ENCODE measurements around the gene IFFO2. TPM values are rescaled to one million over a fixed set of nuclear protein-coding genes. Genes with fewer than 3 reads are reported as not detected.

Gene IFFO2
- total RNA-seq, 1 experiment from 2014 or later = 11.7 TPM

DNA sequence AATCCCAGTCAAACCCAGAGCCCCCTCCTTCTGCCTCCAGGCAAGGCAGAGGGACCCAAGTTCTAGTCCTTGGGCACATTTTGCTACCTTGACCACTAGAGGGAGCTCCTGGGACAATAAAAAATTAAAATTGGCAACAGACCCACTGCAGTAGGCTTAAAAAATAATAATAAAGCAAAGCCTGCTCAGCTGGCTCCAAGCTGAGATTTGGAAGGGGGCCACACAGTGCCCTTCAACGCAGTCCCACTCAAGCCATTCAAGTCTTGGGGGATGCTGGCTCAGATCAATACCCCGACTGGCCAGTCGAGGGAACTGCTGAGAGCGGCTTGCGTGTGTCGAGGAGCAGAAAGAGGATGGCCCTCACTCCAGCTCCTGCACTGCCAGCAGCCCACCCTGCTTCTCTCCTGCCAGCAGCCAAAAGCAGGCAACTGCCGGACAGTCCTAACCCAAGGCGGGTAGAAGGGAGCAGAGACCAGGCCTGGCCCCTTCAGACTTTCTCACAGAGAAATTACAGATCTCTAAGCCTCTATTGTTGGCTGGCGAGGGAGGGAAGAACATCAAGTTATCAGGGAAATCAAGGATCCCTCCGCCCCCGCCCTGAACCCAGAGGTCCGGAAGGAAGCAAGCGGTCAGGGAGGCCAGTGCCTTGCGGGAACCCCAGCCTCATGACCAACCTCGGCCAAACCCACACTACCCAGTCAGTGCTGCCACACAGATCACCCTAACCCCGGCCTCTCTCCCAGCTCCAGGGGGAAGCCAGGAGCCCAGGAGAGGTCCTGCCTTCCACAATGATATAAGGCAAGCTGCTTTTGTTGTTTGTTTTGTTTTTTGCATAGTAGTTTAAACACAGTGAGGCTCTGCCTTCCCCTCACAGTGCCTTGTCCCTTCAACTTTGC is 49.2 kb downstream of the IFFO2 start:
- ChIA-PET CTCF (interaction anchor here (0.7 to 1.4 kb wide), 6 partner anchors 15 to 328 kb away, joined by 3 to 5 read pairs (median 4); partner anchors contain the start of gene IFFO2), POLR2A (ENCODE audit: unreplicated experiment) (no interaction called here)
- Histone ChIP-seq H3K36me3 (ENCODE audit: low read depth) (no peaks in the 10 kb centered on the region), H3K4me3 (no peak overlapping the region), H3K4me2 (no peak overlapping the region), H3F3A (ENCODE audit: insufficient read depth, low read depth) (peaks cover 14% of the 10 kb centered on the region), H3K9me2 (ENCODE audit: insufficient read depth) (no peaks in the 10 kb centered on the region), H3K9me3 (ENCODE audit: insufficient read depth, low read depth) (no peaks in the 10 kb centered on the region), H3K79me2 (ENCODE audit: low read depth) (no peaks in the 10 kb centered on the region), H3K27ac (no peak overlapping the region), H2AFZ (no peak overlapping the region), H3K27me3 (ENCODE audit: insufficient read depth, low read depth) (no peaks in the 10 kb centered on the region), H3K4me1 (replicated peaks; ENCODE audit: insufficient read depth) (peaks cover 14% of the 10 kb centered on the region), H4K20me1 (ENCODE audit: insufficient read depth) (no peaks in the 10 kb centered on the region)
- intact Hi-C loops (cut with micrococcal nuclease; ENCODE audit: unreplicated experiment) = loop anchor here (1.0 to 10.0 kb wide), 2 partner anchors 48 to 189 kb away; partner anchors contain the start of gene IFFO2
- TF ChIP-seq, protein P1, sequence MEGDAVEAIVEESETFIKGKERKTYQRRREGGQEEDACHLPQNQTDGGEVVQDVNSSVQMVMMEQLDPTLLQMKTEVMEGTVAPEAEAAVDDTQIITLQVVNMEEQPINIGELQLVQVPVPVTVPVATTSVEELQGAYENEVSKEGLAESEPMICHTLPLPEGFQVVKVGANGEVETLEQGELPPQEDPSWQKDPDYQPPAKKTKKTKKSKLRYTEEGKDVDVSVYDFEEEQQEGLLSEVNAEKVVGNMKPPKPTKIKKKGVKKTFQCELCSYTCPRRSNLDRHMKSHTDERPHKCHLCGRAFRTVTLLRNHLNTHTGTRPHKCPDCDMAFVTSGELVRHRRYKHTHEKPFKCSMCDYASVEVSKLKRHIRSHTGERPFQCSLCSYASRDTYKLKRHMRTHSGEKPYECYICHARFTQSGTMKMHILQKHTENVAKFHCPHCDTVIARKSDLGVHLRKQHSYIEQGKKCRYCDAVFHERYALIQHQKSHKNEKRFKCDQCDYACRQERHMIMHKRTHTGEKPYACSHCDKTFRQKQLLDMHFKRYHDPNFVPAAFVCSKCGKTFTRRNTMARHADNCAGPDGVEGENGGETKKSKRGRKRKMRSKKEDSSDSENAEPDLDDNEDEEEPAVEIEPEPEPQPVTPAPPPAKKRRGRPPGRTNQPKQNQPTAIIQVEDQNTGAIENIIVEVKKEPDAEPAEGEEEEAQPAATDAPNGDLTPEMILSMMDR (conservative IDR thresholded peaks at IDR 0.05) = peak; percentile 89
- no peak for TF ChIP-seq EZH2 (IDR thresholded peaks at IDR 0.05; ENCODE audit: low read depth)
- no TSS peak for BruUV-seq (replicated peaks)
- peak in 1 of 2 experiments; percentile 54 for DNase-seq

DNA sequence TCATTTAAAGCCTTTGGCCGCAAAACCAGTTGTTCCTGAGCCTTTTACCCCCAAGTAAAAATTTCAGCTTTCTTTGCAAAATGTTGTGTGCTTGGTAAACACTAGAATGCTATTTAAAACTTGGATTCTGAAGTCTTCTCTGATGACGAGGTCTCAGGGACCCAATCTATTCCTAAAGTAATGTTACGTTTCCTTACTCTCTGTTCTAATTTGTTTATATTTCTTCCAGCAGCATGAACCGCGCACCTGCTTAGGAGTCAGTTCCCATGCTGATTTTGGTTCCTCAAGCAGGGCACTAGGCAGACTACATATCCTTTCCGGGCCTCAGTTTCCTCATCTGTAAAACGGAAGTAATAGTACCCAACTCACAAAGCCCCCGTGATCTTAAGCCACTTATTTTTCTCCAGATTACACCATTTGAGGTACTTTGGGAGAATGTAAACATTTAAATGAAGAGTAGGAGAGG is 53.2 kb downstream of the IFFO2 start:
- Histone ChIP-seq H3K79me2 (ENCODE audit: low read depth) (no peaks in the 10 kb centered on the region), H3K9me3 (ENCODE audit: insufficient read depth, low read depth) (no peaks in the 10 kb centered on the region), H3K4me2 (peak overlapping the region; percentile 83), H3K36me3 (ENCODE audit: low read depth) (no peaks in the 10 kb centered on the region), H3F3A (ENCODE audit: insufficient read depth, low read depth) (peaks cover 14% of the 10 kb centered on the region), H3K4me3 (peak overlapping the region; percentile 77; the same call in 1 of the 2 replicates), H3K27ac (peak overlapping the region; percentile 91), H4K20me1 (ENCODE audit: insufficient read depth) (no peaks in the 10 kb centered on the region), H3K4me1 (replicated peaks; ENCODE audit: insufficient read depth) (peaks cover 20% of the 10 kb centered on the region), H3K27me3 (ENCODE audit: insufficient read depth, low read depth) (no peaks in the 10 kb centered on the region), H3K9me2 (ENCODE audit: insufficient read depth) (no peaks in the 10 kb centered on the region), H2AFZ (peak overlapping the region; percentile 83)
- intact Hi-C loops (cut with micrococcal nuclease; ENCODE audit: unreplicated experiment) = loop anchor here (1.0 to 10.0 kb wide), 3 partner anchors 51 to 112 kb away; partner anchors contain the start of gene IFFO2
- CTCF ChIA-PET = interaction anchor here (0.6 to 1.4 kb wide), 2 partner anchors 10 to 193 kb away, joined by 3 to 8 read pairs; no protein-coding TSS in a partner anchor
- POLR2A ChIA-PET (ENCODE audit: unreplicated experiment) = interaction anchor here (0.8 to 1.0 kb wide), 3 partner anchors 106 to 303 kb away, joined by 5 to 9 read pairs (median 6); no protein-coding TSS in a partner anchor
- BruUV-seq (replicated peaks) = TSS peak; percentile 86
- DNase-seq = peak in 1 of 2 experiments; percentile 77
- no peak for TF ChIP-seq EZH2 (IDR thresholded peaks at IDR 0.05; ENCODE audit: low read depth)
- TF ChIP-seq, protein P1 (conservative IDR thresholded peaks at IDR 0.05) = no peak

GRCh38 chr1:18902523-18903290 is 53.8 kb downstream of the IFFO2 start, which contains the start of gene ALDH4A1:
TSS of gene ALDH4A1 (minus strand) at chr1:18902555. CDS start at chr1:18902523, 32 bp downstream.
- Histone ChIP-seq H3K4me2 (peak within 1 kb of the TSS; percentile 83), H3K9me2 (ENCODE audit: insufficient read depth) (no peaks in the 10 kb centered on the region), H3K4me1 (replicated peaks; ENCODE audit: insufficient read depth) (peaks cover 20% of the 10 kb centered on the region), H2AFZ (peak within 1 kb of the TSS; percentile 83), H3K27me3 (ENCODE audit: insufficient read depth, low read depth) (no peaks in the 10 kb centered on the region), H3K9me3 (ENCODE audit: insufficient read depth, low read depth) (no peaks in the 10 kb centered on the region), H4K20me1 (ENCODE audit: insufficient read depth) (no peaks in the 10 kb centered on the region), H3K36me3 (ENCODE audit: low read depth) (no peaks in the 10 kb centered on the region), H3K79me2 (ENCODE audit: low read depth) (no peaks in the 10 kb centered on the region), H3K4me3 (peak within 1 kb of the TSS; percentile 77), H3K27ac (peak within 1 kb of the TSS; percentile 91), H3F3A (ENCODE audit: insufficient read depth, low read depth) (peaks cover 14% of the 10 kb centered on the region)
- TF ChIP-seq, protein P1 (conservative IDR thresholded peaks at IDR 0.05) = no peak
- TF ChIP-seq EZH2 (IDR thresholded peaks at IDR 0.05; ENCODE audit: low read depth) = no peak
- intact Hi-C loops (cut with micrococcal nuclease; ENCODE audit: unreplicated experiment) = loop anchor here (1.0 to 10.0 kb wide), 4 partner anchors 24 to 113 kb away; partner anchors contain the start of gene IFFO2
- POLR2A ChIA-PET (ENCODE audit: unreplicated experiment) = interaction anchor here (0.6 to 1.0 kb wide), 5 partner anchors 53 to 303 kb away, joined by 3 to 9 read pairs (median 6); no protein-coding TSS in a partner anchor
- BruUV-seq (replicated peaks) = no TSS peak
- CTCF ChIA-PET = interaction anchor here (0.6 to 1.4 kb wide), 3 partner anchors 10 to 195 kb away, joined by 3 to 8 read pairs (median 4); no protein-coding TSS in a partner anchor
- DNase-seq = peak; percentile 94 to 95

Data from PC-9 (cell line).